Mesenchymal stem cell (in vitro differentiated cells and primary cell): ENCODE data around the gene ZXDC.

Experiments
- DNase-seq: peaks from one replicate; pipeline ENCODE4 v3.0.0-alpha.2; 2013
- H2AFZ ChIP-seq: one replicate; pipeline ENCODE4 v1.6.1; 2013; ENCODE audit warnings: low read depth, mild to moderate bottlenecking, control low read depth, inconsistent platforms, low read length, moderate library complexity
- H2AK5ac ChIP-seq: 2 replicates; pipeline ENCODE4 v1.6.1; 2013; ENCODE audit warnings: low read length, moderate library complexity, mild to moderate bottlenecking, inconsistent platforms; ENCODE audit not compliant: severe bottlenecking
- H2BK120ac ChIP-seq: one replicate; pipeline ENCODE4 v1.6.1; 2013; ENCODE audit warnings: low read depth, mild to moderate bottlenecking, inconsistent platforms, low read length, moderate library complexity
- H2BK12ac ChIP-seq, 2 experiments: one replicate each; pipeline ENCODE4 v1.6.1; 2013; ENCODE audit warnings: inconsistent platforms in 2 of 2, low read length in 2 of 2, mild to moderate bottlenecking in 2 of 2, moderate library complexity in 2 of 2, control low read depth in 1 of 2
- H2BK15ac ChIP-seq: one replicate; pipeline ENCODE4 v1.6.1; 2013; ENCODE audit warnings: mild to moderate bottlenecking, low read depth, inconsistent platforms; ENCODE audit not compliant: poor library complexity, severe bottlenecking
- H2BK5ac ChIP-seq: 2 replicates; pipeline ENCODE4 v1.6.1; 2013; ENCODE audit warnings: low read depth, mild to moderate bottlenecking, low read length, control low read depth, inconsistent platforms; ENCODE audit not compliant: poor library complexity, severe bottlenecking
- H3K14ac ChIP-seq, 2 experiments: one replicate each; pipeline ENCODE4 v1.6.1; 2013; ENCODE audit warnings: inconsistent platforms in 2 of 2, low read length in 2 of 2, control low read depth in 1 of 2, mild to moderate bottlenecking in 1 of 2, moderate library complexity in 1 of 2
- H3K18ac ChIP-seq, 2 experiments: one replicate each; pipeline ENCODE4 v1.6.1; 2013; ENCODE audit warnings: inconsistent platforms in 2 of 2, low read length in 2 of 2, control low read depth in 1 of 2, low read depth in 1 of 2, mild to moderate bottlenecking in 1 of 2
- H3K23ac ChIP-seq, 2 experiments: one replicate each; pipeline ENCODE4 v1.6.1; 2013; ENCODE audit warnings: inconsistent platforms in 2 of 2, low read length in 2 of 2, mild to moderate bottlenecking in 2 of 2, moderate library complexity in 2 of 2, control low read depth in 1 of 2
- H3K27ac ChIP-seq: 2 replicates; pipeline ENCODE4 v1.5.1; 2013; ENCODE audit warnings: mild to moderate bottlenecking, moderate library complexity, low read length, control low read depth, inconsistent platforms; ENCODE audit not compliant: poor library complexity, severe bottlenecking
- H3K27me3 ChIP-seq, 2 experiments: 2 replicates each; pipeline versions ENCODE4 v1.6.1 to v1.7.0; 2013; ENCODE audit warnings: low read length in 2 of 2, mild to moderate bottlenecking in 2 of 2, moderate library complexity in 2 of 2, control low read depth in 1 of 2, inconsistent platforms in 1 of 2; ENCODE audit not compliant: control insufficient read depth in 1 of 2, insufficient read depth in 1 of 2
- H3K36me3 ChIP-seq, 2 experiments: 2 replicates each; pipeline versions ENCODE4 v1.6.1 to v1.7.0; 2013; ENCODE audit warnings: low read length in 2 of 2, control low read depth in 1 of 2, inconsistent platforms in 1 of 2, low read depth in 1 of 2, mild to moderate bottlenecking in 1 of 2; ENCODE audit not compliant: insufficient read depth in 2 of 2, control insufficient read depth in 1 of 2
- H3K4ac ChIP-seq, 2 experiments: one replicate each; pipeline ENCODE4 v1.6.1; 2013; ENCODE audit warnings: inconsistent platforms in 2 of 2, low read length in 2 of 2, mild to moderate bottlenecking in 2 of 2, moderate library complexity in 2 of 2, control low read depth in 1 of 2, low read depth in 1 of 2
- H3K4me1 ChIP-seq: 2 replicates; pipeline ENCODE4 v1.6.1; 2013; ENCODE audit warnings: low read depth, low read length, control low read depth; ENCODE audit not compliant: control insufficient read depth, insufficient read depth
- H3K4me2 ChIP-seq: 2 replicates; pipeline ENCODE4 v1.6.1; 2013; ENCODE audit warnings: low read length, mild to moderate bottlenecking, inconsistent platforms; ENCODE audit not compliant: poor library complexity, severe bottlenecking
- H3K4me3 ChIP-seq, 2 experiments: 2 replicates each; pipeline versions ENCODE4 v1.5.1 to v1.7.0; 2013; ENCODE audit warnings: low read length in 2 of 2, mild to moderate bottlenecking in 2 of 2, control low read depth in 1 of 2, low read depth in 1 of 2; ENCODE audit not compliant: insufficient read depth in 1 of 2
- H3K79me1 ChIP-seq: replicated peaks from 2 replicates; pipeline ENCODE4 v1.6.1; 2013; ENCODE audit warnings: mild to moderate bottlenecking, control low read depth, low read length, inconsistent platforms; ENCODE audit not compliant: poor library complexity, severe bottlenecking
- H3K9ac ChIP-seq: 2 replicates; pipeline ENCODE4 v1.7.0; 2013; ENCODE audit warnings: mild to moderate bottlenecking, low read length, moderate library complexity
- H3K9me3 ChIP-seq: 2 replicates; pipeline ENCODE4 v1.7.0; 2013; ENCODE audit warnings: mild to moderate bottlenecking, low read length; ENCODE audit not compliant: control insufficient read depth
- H4K8ac ChIP-seq: one replicate; pipeline ENCODE4 v1.6.1; 2013; ENCODE audit warnings: inconsistent platforms, mild to moderate bottlenecking, low read length, moderate library complexity
- H4K91ac ChIP-seq: one replicate; pipeline ENCODE4 v1.6.1; 2013; ENCODE audit warnings: mild to moderate bottlenecking, low read length, inconsistent platforms
- WGBS: methylation state at CpG from one replicate; pipeline ENCODE4 v1.1.7; 2013; ENCODE audit warnings: mixed read lengths; 5-methylcytosine and 5-hydroxymethylcytosine counted together

Gene ZXDC

GRCh38 chr3:126464997-126465396 lies 10.7 kb downstream of the ZXDC start:
- peaks cover 72% of the 10 kb centered on the region for H3K79me1 ChIP-seq
- H3K9ac ChIP-seq, result no peak overlapping the region
- 98% methylated on average over 8 of the region's 11 CpGs for WGBS
- H2AK5ac ChIP-seq, result no peak overlapping the region
- no peak overlapping the region for H3K4me3 ChIP-seq
- no peaks in the 10 kb centered on the region for H3K9me3 ChIP-seq
- H2BK12ac ChIP-seq, result no peak overlapping the region
- no peaks in the 10 kb centered on the region for H3K27me3 ChIP-seq
- peaks cover 81 to 96% of the 10 kb centered on the region in 2 experiments for H3K36me3 ChIP-seq
- peaks cover 5% of the 10 kb centered on the region for H3K4me1 ChIP-seq
- no peak overlapping the region for H4K8ac ChIP-seq
- H3K18ac ChIP-seq, result no peak overlapping the region
- H3K14ac ChIP-seq, result no peak overlapping the region
- no peak overlapping the region for H4K91ac ChIP-seq
- H3K4me2 ChIP-seq, result no peak overlapping the region
- DNase-seq, result no peak
- H2BK5ac ChIP-seq, result no peak overlapping the region
- H3K4ac ChIP-seq, result no peak overlapping the region
- no peak overlapping the region for H2AFZ ChIP-seq
- no peak overlapping the region for H2BK15ac ChIP-seq
- H3K23ac ChIP-seq, result no peak overlapping the region
- no peak overlapping the region for H3K27ac ChIP-seq
- no peak overlapping the region for H2BK120ac ChIP-seq

GRCh38 chr3:126464494-126464893 lies 11.2 kb downstream of the ZXDC start:
- H4K8ac ChIP-seq, result no peak overlapping the region
- H2BK15ac ChIP-seq, result no peak overlapping the region
- H3K79me1 ChIP-seq, result peaks cover 72% of the 10 kb centered on the region
- H3K9ac ChIP-seq, result no peak overlapping the region
- no peak overlapping the region for H2BK12ac ChIP-seq
- H2AFZ ChIP-seq, result no peak overlapping the region
- no peak overlapping the region for H3K4me3 ChIP-seq
- no peak overlapping the region for H3K14ac ChIP-seq
- no peaks in the 10 kb centered on the region for H3K9me3 ChIP-seq
- no peak overlapping the region for H2BK120ac ChIP-seq
- no peak overlapping the region for H3K4ac ChIP-seq
- DNase-seq, result no peak
- H3K36me3 ChIP-seq, result peaks cover 81 to 96% of the 10 kb centered on the region in 2 experiments
- H3K4me1 ChIP-seq, result peaks cover 4% of the 10 kb centered on the region
- no peak overlapping the region for H3K23ac ChIP-seq
- WGBS, result 94% methylated on average over 4 of the region's 4 CpGs
- H3K27ac ChIP-seq, result no peak overlapping the region
- no peak overlapping the region for H3K18ac ChIP-seq
- no peak overlapping the region for H2AK5ac ChIP-seq
- H3K27me3 ChIP-seq, result no peaks in the 10 kb centered on the region
- no peak overlapping the region for H3K4me2 ChIP-seq
- H2BK5ac ChIP-seq, result no peak overlapping the region
- H4K91ac ChIP-seq, result no peak overlapping the region

GRCh38 chr3:126464093-126464492 lies 11.6 kb downstream of the ZXDC start:
- H2BK15ac ChIP-seq, result no peak overlapping the region
- H2AFZ ChIP-seq, result no peak overlapping the region
- H2BK12ac ChIP-seq, result no peak overlapping the region
- no peak overlapping the region for H2BK120ac ChIP-seq
- H3K79me1 ChIP-seq, result peaks cover 71% of the 10 kb centered on the region
- no peak overlapping the region for H3K18ac ChIP-seq
- H3K23ac ChIP-seq, result no peak overlapping the region
- H3K9me3 ChIP-seq, result no peaks in the 10 kb centered on the region
- H3K4me3 ChIP-seq, result no peak overlapping the region
- H3K14ac ChIP-seq, result no peak overlapping the region
- no peak for DNase-seq
- H3K36me3 ChIP-seq, result peaks cover 81 to 96% of the 10 kb centered on the region in 2 experiments
- WGBS, result 88% methylated on average over 4 of the region's 4 CpGs
- H4K8ac ChIP-seq, result no peak overlapping the region
- H2AK5ac ChIP-seq, result no peak overlapping the region
- no peak overlapping the region for H4K91ac ChIP-seq
- peaks cover 2% of the 10 kb centered on the region for H3K4me1 ChIP-seq
- H3K27me3 ChIP-seq, result no peaks in the 10 kb centered on the region
- H3K27ac ChIP-seq, result no peak overlapping the region
- H3K4ac ChIP-seq, result no peak overlapping the region
- H2BK5ac ChIP-seq, result no peak overlapping the region
- no peak overlapping the region for H3K4me2 ChIP-seq
- no peak overlapping the region for H3K9ac ChIP-seq

GRCh38 chr3:126463521-126463920 lies 12.2 kb downstream of the ZXDC start:
- Histone ChIP-seq H4K8ac (no peak overlapping the region), H2BK120ac (no peak overlapping the region), H3K18ac (no peak overlapping the region), H3K36me3 (peaks cover 76 to 96% of the 10 kb centered on the region in 2 experiments), H2BK5ac (no peak overlapping the region), H3K9me3 (no peaks in the 10 kb centered on the region), H4K91ac (no peak overlapping the region), H3K9ac (no peak overlapping the region), H3K4ac (no peak overlapping the region), H2BK15ac (no peak overlapping the region), H3K4me2 (no peak overlapping the region), H3K23ac (no peak overlapping the region), H3K4me1 (peaks cover under 1% of the 10 kb centered on the region), H2AFZ (no peak overlapping the region), H3K27me3 (no peaks in the 10 kb centered on the region), H3K79me1 (peaks cover 67% of the 10 kb centered on the region), H3K4me3 (no peak overlapping the region), H3K14ac (no peak overlapping the region), H2AK5ac (no peak overlapping the region), H2BK12ac (no peak overlapping the region), H3K27ac (no peak overlapping the region)
- DNase-seq, result no peak
- WGBS, result 100% methylated on average over 2 of the region's 2 CpGs
